GM10847 (cell line): ENCODE data around the gene CORO1C.

ENCODE experiments used
- POLR2A ChIP-seq: IDR thresholded peaks from 2 replicates; pipeline ENCODE4 v1.6.1; 2011; ENCODE audit not compliant: insufficient read length; ENCODE audit errors: extremely low read depth

Gene CORO1C

DNA sequence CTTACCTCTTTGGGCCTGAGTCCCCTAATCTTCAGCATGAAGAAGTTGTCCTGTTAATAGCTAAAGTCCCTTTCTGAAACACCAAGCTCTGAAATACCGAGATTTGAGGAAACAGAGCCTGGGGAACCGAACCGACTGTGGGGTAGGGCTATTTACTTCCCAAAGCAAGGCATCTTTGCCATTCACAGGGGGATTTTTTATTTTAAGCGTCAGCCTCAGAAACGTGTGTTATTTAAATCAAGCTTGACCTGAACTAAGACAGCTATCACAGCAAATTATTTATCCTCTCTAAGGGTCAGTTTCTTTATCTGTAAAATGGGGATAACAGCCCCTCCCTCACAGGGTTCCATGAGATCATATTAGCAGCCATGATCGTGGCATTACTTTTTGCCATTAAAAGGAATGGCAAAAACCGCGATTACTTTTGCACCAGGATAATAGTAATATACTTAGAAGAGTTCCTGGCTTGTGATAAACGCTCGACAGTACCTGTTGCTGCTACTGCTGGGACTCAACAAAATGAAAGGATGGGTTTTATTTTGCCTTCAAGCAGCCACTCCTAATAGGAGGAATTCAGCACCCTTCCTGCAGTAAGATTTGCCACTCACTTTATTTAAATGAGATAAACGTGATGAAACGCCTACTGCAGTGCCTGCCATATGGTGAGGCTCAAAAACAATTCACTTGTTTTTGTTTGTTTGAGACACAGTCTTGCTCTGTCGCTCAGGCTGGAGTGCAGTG, 1.3 kb upstream of the CORO1C start:
- no peak for TF ChIP-seq POLR2A

DNA sequence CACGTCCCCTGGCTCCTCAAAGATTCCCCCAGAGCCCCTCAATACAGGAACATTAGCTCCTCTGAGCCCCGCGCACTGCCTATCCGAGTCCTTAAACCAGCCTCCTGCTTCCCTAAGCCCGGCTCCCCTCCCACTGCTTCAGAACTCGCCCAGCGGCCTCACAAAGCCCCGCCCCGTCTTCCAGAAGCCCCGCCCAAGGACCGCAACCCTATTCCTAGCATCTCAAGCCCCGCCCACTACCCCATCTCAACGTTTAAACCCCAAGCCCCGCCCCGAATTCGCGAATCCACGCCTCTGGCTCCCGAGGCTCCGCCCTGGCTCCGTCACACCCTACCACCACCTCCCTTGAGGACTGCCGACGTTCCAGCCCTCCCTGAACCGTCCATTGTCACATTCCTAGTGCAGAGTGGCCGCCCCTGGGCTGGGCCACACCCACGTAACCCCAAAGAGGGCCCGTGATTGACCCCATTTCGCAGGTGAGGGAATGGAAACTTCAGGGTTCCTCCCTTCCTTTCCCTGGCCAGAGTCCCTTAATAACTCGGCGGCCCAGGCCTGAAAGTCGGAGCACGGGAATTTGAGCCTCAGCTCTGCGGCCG, 646 bp upstream of the CORO1C start:
- TF ChIP-seq POLR2A = no peak

DNA sequence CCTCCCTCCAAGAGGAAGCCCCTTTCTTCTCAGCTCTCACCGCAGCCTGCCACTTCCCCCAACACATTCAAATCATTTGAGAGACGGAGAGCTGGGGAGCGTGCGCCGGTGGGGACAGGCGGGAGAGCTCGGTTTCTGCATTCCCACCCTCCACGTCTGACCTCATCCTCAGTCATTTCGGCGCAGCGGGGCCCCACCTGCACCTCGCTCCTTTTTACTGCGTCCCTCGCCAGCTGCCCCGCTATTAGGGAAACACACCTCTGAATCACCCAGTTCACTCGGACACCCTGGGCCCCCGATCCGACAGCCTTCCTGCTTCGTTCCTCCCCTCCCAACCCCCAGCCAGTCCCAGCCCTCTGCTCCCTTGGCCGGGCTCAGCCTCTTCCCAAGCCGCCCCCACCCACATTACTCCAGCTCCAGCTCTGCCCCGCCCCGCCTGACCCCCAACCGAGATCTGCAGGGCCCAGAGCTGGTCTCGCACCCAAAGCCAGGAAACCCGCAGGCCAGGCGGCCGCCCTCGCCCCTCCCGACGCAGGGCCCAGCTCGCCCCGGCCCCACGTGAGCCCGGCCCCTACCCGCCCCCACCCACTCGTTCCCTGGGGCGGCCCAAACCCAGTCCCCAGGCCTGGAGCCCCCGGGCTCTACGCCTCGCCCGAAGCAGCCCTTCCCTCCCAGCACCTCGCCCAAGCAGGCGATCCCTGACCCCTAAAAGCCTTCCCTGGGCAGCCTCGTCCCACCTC, 783 bp downstream of the CORO1C start:
- no peak for TF ChIP-seq POLR2A

DNA sequence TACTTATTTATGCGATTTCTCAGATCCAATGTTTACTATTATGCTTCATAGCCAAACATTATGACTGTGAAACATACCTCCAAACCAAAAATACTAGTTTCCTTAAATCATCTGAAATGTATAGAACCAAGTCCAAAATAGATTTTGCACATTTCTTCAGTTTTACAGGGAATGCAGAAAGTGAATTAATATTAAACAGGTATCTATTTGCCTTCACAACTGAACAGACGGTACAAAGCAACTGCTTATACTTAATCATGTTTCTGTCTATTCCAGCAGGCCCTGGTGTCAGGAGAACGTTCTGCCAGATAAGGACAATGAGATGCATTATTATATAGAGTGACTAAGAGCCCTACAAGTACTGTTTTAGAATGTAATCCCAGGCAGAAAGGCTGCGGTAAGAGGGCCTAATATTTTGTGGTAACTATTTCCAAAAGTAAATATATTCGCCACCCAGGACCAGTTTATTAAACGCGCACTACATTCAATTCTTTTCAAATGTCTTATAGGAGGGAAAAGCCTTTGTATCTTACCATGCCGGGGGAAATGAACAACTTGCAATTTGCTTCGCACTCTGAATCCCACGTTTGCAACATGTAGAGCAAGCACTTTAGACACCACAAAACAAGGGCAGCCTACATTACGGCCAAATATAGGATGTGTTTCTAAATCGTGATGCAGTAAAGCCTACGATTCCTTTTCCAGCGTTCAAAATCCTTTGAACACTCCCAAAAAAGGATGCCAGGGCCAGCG, 1.5 kb downstream of the CORO1C start:
- TF ChIP-seq POLR2A = no peak

DNA sequence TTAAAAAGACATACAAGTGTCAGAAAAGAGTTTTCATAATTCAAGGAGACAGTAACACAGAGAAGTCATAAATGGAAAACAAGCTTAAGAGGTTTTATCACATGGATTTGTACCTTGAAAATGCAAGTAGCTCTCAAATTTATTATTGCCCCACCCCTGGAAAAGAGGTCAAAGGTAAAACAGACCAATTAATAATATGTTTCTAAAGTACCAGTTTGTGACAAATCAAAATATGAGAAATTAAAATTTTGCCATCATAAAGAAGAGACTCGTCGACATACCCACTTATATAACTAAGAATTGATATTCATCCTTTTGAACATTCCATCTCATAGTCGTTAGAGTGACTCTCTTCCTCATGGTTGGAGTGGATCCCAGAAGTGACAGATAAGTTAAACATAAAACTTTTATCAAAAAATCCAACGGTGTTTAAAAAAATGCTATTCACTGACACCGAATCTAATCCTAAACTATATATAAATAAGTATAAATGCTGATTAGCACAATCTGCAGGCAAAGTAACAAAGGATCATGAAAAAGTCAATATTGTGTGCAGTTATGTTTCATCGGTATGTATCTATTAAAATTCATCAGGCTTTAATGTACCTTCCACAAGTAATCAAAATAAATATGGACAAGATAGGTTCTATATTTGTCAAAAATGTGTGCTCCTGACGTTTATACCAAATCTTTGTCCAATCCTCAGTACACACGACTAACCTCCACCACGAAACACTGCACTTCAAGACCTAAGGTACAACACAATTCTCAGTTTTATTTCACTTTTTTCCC, 2.3 kb downstream of the CORO1C start:
- TF ChIP-seq POLR2A = no peak

- TF ChIP-seq POLR2A = no peak
Observed at GRCh38 chr12:108727868-108728735, 3.2 kb downstream of the CORO1C start.

DNA sequence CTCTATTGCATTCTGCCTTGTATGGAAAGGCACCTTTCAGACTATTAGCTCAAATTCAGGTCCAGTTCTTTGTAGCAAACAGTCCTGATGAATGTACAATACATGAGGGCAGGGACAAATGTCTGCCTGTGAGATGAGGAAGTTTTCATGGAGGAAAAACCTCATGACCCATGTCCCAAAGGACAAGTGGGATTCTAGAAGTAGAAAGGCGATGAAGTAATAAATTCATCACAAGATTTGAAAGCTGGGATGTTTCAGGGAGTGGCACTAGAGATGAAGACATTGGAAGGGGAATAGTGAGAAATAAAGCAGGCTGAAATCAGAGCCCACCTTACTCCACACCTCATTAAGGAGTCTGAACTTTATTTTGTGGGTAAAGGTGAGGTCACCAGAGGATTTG, 4.2 kb downstream of the CORO1C start:
- no peak for TF ChIP-seq POLR2A

DNA sequence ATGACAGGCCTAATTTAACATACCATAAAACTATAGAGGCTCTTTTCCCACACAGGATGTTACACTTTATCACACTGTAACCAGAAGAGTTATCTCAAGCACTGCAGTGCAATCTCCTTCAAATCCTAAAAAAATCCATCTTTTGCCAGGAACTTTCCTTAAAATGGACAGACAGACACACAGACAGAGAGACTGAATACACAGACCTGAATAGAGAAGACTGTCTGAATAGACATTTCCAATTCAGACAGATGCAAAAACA, 6.5 kb downstream of the CORO1C start:
- no peak for TF ChIP-seq POLR2A

GRCh38 chr12:108724054-108724889, 7.0 kb downstream of the CORO1C start:
- no peak for TF ChIP-seq POLR2A

- no peak for TF ChIP-seq POLR2A
Observed at GRCh38 chr12:108722992-108723766, 8.1 kb downstream of the CORO1C start.

- TF ChIP-seq POLR2A = no peak
Observed at GRCh38 chr12:108722463-108722862, 8.9 kb downstream of the CORO1C start.

DNA sequence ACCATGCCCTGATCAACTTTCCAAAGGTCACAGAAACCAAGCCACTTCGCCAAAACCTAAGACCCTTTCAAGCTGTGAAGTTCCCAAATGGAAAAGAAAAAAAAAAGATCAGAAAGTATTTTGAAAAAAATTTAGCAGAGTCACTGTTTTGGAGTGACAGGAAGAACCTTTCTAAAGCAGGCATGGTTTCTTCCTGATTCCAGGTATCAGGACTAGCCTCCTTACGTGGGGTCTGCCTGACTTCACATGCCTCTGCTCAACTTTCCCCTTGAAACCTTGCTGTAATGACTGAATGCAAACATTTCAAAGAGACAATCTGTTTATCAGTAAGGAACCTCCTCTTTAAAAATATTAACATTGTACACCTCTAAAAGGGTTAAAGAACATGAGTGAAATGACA, 9.5 kb downstream of the CORO1C start:
- TF ChIP-seq POLR2A = no peak
